ENCODE data around the gene GLT8D2.

DNA sequence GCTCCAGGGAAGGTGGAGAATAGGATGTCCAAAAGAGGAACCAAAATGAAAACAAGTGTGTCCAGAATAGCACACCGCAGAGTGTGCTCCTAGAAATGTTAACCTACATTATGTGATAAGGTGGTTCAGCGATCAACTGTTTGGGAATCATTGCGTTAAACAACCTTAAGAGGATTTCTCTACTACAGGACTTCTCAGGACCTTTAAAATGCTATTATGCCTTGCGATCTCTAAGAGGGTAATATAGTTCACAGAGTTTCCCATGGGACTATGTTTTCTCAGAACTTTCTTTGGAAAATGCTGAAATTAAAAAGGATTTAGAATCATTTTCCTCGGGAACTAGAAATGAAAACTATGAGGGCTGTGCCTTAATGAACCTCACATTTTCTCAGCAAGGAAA, 1.8 kb downstream of the GLT8D2 start:
- TF ChIP-seq POLR2A (IDR thresholded peaks at IDR 0.05): no peak
- TF ChIP-seq, protein P1, sequence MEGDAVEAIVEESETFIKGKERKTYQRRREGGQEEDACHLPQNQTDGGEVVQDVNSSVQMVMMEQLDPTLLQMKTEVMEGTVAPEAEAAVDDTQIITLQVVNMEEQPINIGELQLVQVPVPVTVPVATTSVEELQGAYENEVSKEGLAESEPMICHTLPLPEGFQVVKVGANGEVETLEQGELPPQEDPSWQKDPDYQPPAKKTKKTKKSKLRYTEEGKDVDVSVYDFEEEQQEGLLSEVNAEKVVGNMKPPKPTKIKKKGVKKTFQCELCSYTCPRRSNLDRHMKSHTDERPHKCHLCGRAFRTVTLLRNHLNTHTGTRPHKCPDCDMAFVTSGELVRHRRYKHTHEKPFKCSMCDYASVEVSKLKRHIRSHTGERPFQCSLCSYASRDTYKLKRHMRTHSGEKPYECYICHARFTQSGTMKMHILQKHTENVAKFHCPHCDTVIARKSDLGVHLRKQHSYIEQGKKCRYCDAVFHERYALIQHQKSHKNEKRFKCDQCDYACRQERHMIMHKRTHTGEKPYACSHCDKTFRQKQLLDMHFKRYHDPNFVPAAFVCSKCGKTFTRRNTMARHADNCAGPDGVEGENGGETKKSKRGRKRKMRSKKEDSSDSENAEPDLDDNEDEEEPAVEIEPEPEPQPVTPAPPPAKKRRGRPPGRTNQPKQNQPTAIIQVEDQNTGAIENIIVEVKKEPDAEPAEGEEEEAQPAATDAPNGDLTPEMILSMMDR (IDR thresholded peaks at IDR 0.05): no peak
- TF ChIP-seq EP300 (IDR thresholded peaks at IDR 0.05): no peak

Data from ovary (tissue), 3 donors.